Left hindlimb (tissue), 1 donor: ENCODE measurements around the gene STXBP1.
"Not testable (repeated sequence)": the region's sequence is repeated elsewhere in the genome, so short reads cannot be mapped to it uniquely, and the experiment has no call there.

ENCODE experiments used
- DNase-seq: peaks from one replicate; pipeline ENCODE4 v3.0.0-alpha.2; 2018

STXBP1 gene

GRCh38 chr9:127611899-127612790 is at the start of gene STXBP1:
Gene STXBP1 (plus strand): TSS chr9:127612277. CDS start chr9:127612404, 127 bp downstream.
- DNase-seq = peak; percentile 92

GRCh38 chr9:127562279-127562796 is 49.7 kb upstream of the STXBP1 start:
- no peak for DNase-seq

GRCh38 chr9:127562841-127563401 is 49.2 kb upstream of the STXBP1 start:
- no peak for DNase-seq

GRCh38 chr9:127563579-127563978 is 48.5 kb upstream of the STXBP1 start:
- DNase-seq = no peak

GRCh38 chr9:127565231-127565630 is 46.8 kb upstream of the STXBP1 start:
- no peak for DNase-seq

- no peak for DNase-seq
Observed at GRCh38 chr9:127566351-127567001, 45.6 kb upstream of the STXBP1 start.

- peak; percentile 77 for DNase-seq
Observed at GRCh38 chr9:127567035-127567729, 44.9 kb upstream of the STXBP1 start.

- no peak for DNase-seq
Observed at GRCh38 chr9:127567730-127568617, 44.1 kb upstream of the STXBP1 start.

- no peak for DNase-seq
Observed at GRCh38 chr9:127568618-127568970, 43.5 kb upstream of the STXBP1 start.

GRCh38 chr9:127568971-127569885 is 42.8 kb upstream of the STXBP1 start:
- peak; percentile 93 for DNase-seq

GRCh38 chr9:127569886-127570401 is 42.1 kb upstream of the STXBP1 start:
- no peak for DNase-seq

- DNase-seq = no peak
Observed at GRCh38 chr9:127570533-127571111, 41.5 kb upstream of the STXBP1 start.

GRCh38 chr9:127571971-127572370 is 40.1 kb upstream of the STXBP1 start:
- no peak for DNase-seq

- DNase-seq = no peak
Observed at GRCh38 chr9:127572961-127573721, 38.9 kb upstream of the STXBP1 start.

- no peak for DNase-seq
Observed at GRCh38 chr9:127574072-127574993, 37.7 kb upstream of the STXBP1 start.

- DNase-seq = no peak
Observed at GRCh38 chr9:127575875-127576778, 36.0 kb upstream of the STXBP1 start.

- DNase-seq = not testable (repeated sequence)
Observed at GRCh38 chr9:127577194-127577593, 34.9 kb upstream of the STXBP1 start.
